ENCODE data around the gene F5.

DNA sequence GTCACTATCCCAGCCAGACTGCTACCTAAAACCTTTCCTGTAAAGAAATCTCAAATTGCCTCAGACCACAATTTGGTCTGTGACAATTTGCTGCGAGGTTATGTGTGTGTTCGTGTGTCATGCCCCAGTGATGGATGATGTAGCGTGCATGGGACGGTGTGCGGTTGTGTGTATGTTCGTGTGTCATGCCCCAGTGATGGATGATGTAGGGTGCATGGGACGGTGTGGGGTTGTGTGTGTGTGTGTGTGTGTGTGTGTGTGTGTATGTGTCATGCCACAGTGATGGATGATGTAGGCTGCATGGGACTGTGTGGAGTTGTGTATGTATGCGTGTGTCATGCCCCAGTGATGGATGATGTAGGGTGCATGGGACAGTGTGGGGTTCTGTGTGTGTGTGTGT is 34.3 kb upstream of the F5 start:
- no peak for TF ChIP-seq CEBPB (IDR thresholded peaks at IDR 0.05)
- TF ChIP-seq, protein P1, sequence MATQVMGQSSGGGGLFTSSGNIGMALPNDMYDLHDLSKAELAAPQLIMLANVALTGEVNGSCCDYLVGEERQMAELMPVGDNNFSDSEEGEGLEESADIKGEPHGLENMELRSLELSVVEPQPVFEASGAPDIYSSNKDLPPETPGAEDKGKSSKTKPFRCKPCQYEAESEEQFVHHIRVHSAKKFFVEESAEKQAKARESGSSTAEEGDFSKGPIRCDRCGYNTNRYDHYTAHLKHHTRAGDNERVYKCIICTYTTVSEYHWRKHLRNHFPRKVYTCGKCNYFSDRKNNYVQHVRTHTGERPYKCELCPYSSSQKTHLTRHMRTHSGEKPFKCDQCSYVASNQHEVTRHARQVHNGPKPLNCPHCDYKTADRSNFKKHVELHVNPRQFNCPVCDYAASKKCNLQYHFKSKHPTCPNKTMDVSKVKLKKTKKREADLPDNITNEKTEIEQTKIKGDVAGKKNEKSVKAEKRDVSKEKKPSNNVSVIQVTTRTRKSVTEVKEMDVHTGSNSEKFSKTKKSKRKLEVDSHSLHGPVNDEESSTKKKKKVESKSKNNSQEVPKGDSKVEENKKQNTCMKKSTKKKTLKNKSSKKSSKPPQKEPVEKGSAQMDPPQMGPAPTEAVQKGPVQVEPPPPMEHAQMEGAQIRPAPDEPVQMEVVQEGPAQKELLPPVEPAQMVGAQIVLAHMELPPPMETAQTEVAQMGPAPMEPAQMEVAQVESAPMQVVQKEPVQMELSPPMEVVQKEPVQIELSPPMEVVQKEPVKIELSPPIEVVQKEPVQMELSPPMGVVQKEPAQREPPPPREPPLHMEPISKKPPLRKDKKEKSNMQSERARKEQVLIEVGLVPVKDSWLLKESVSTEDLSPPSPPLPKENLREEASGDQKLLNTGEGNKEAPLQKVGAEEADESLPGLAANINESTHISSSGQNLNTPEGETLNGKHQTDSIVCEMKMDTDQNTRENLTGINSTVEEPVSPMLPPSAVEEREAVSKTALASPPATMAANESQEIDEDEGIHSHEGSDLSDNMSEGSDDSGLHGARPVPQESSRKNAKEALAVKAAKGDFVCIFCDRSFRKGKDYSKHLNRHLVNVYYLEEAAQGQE (IDR thresholded peaks at IDR 0.05; ENCODE audit: low read depth): no peak
- TF ChIP-seq CREB1 (IDR thresholded peaks at IDR 0.05; ENCODE audit: low read depth): no peak
- no peak for TF ChIP-seq EP300 (IDR thresholded peaks at IDR 0.05; ENCODE audit: borderline replicate concordance)
- TF ChIP-seq RAD21 (IDR thresholded peaks at IDR 0.05; ENCODE audit: low read depth): no peak
- TF ChIP-seq TCF12 (IDR thresholded peaks at IDR 0.05; ENCODE audit: low read depth): no peak
- no peak for TF ChIP-seq TAF1 (IDR thresholded peaks at IDR 0.05; ENCODE audit: low read depth)
- TF ChIP-seq, protein P2, sequence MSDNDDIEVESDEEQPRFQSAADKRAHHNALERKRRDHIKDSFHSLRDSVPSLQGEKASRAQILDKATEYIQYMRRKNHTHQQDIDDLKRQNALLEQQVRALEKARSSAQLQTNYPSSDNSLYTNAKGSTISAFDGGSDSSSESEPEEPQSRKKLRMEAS (IDR thresholded peaks at IDR 0.05): no peak

Data from Ishikawa (cell line).